ENCODE results near the gene SLC25A45. TPM values are rescaled to one million over a fixed set of nuclear protein-coding genes. Genes with fewer than 3 reads are reported as not detected.

SLC25A45 gene
- polyA plus RNA-seq, 1 of the 3 experiments (the other 2 are of a cell fraction) = 3.6 TPM

- TF ChIP-seq, protein P1, sequence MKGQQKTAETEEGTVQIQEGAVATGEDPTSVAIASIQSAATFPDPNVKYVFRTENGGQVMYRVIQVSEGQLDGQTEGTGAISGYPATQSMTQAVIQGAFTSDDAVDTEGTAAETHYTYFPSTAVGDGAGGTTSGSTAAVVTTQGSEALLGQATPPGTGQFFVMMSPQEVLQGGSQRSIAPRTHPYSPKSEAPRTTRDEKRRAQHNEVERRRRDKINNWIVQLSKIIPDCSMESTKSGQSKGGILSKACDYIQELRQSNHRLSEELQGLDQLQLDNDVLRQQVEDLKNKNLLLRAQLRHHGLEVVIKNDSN (IDR thresholded peaks at IDR 0.05; ENCODE audit: borderline replicate concordance, low read depth) = no peak
- no peak for TF ChIP-seq ELF1 (IDR thresholded peaks at IDR 0.05)
- no peak for TF ChIP-seq RCOR1 (IDR thresholded peaks at IDR 0.05; ENCODE audit: low read length)
- TF ChIP-seq, protein P2, sequence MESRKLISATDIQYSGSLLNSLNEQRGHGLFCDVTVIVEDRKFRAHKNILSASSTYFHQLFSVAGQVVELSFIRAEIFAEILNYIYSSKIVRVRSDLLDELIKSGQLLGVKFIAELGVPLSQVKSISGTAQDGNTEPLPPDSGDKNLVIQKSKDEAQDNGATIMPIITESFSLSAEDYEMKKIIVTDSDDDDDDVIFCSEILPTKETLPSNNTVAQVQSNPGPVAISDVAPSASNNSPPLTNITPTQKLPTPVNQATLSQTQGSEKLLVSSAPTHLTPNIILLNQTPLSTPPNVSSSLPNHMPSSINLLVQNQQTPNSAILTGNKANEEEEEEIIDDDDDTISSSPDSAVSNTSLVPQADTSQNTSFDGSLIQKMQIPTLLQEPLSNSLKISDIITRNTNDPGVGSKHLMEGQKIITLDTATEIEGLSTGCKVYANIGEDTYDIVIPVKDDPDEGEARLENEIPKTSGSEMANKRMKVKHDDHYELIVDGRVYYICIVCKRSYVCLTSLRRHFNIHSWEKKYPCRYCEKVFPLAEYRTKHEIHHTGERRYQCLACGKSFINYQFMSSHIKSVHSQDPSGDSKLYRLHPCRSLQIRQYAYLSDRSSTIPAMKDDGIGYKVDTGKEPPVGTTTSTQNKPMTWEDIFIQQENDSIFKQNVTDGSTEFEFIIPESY (IDR thresholded peaks at IDR 0.05; ENCODE audit: borderline replicate concordance, low read depth) = no peak
- TF ChIP-seq, protein P3, sequence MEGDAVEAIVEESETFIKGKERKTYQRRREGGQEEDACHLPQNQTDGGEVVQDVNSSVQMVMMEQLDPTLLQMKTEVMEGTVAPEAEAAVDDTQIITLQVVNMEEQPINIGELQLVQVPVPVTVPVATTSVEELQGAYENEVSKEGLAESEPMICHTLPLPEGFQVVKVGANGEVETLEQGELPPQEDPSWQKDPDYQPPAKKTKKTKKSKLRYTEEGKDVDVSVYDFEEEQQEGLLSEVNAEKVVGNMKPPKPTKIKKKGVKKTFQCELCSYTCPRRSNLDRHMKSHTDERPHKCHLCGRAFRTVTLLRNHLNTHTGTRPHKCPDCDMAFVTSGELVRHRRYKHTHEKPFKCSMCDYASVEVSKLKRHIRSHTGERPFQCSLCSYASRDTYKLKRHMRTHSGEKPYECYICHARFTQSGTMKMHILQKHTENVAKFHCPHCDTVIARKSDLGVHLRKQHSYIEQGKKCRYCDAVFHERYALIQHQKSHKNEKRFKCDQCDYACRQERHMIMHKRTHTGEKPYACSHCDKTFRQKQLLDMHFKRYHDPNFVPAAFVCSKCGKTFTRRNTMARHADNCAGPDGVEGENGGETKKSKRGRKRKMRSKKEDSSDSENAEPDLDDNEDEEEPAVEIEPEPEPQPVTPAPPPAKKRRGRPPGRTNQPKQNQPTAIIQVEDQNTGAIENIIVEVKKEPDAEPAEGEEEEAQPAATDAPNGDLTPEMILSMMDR (IDR thresholded peaks at IDR 0.05) = no peak
- TF ChIP-seq SMC3 (IDR thresholded peaks at IDR 0.05; ENCODE audit: low read depth, low read length) = no peak
- no peak for TF ChIP-seq POLR2AphosphoS5 (IDR thresholded peaks at IDR 0.05; ENCODE audit: low read depth, low read length)
- TF ChIP-seq TEAD4 (IDR thresholded peaks at IDR 0.05; ENCODE audit: borderline replicate concordance, insufficient read depth) = no peak
- no peak for TF ChIP-seq FOXJ3 (CRISPR knock-in tag; IDR thresholded peaks at IDR 0.05)
- no peak for TF ChIP-seq CHD2 (IDR thresholded peaks at IDR 0.05; ENCODE audit: low read length, partially characterized antibody)
Observed at GRCh38 chr11:65357856-65358356, 24.5 kb downstream of the SLC25A45 start (continued).

DNA sequence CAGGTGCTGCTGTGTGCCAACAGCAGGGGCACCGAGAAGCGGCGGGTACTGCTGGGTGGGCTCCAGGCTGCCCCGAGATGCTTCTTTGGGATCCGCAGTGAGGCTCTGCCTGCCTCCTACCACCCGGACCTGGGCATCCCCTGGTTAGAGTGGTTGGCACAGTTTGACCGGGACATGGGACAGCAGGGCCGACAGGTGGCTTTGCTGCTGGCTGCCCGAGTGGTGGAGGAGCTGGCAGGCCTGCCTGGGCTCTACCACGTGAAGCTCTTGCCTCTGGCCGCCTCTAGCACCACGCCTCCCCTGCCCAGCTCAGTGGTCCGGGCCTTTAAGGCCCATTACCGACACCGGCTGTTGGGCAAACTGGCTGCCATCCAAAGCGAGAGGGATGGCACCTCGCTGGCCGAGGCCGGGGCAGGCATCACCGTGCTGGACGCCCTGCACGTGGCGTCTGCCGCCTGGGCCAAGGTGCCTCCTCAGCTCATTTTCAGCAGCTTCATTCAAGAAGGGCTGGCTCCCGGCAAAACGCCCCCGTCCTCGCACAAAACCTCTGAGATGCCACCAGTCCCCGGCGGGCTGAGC is 26.0 kb downstream of the SLC25A45 start:
- no peak overlapping the region for H3K9ac ChIP-seq
- ChIA-PET POLR2A (interaction anchor here (1.8 to 3.2 kb wide), 2 partner anchors 67 to 142 kb away, joined by 6 to 13 read pairs; partner anchors contain the start of genes MALAT1 and NEAT1), CTCF (interaction anchor here (0.9 to 2.5 kb wide), 12 partner anchors 10 to 154 kb away, joined by 3 to 10 read pairs (median 6); no protein-coding TSS in a partner anchor)
- H3F3A ChIP-seq (replicated peaks; ENCODE audit: insufficient read depth) = peaks cover 29% of the 10 kb centered on the region
- no peak overlapping the region for H3K4me2 ChIP-seq
- H3K9me3 ChIP-seq = no peaks in the 10 kb centered on the region
- H3K9me2 ChIP-seq = no peaks in the 10 kb centered on the region
- no peaks in the 10 kb centered on the region for H4K20me1 ChIP-seq (ENCODE audit: insufficient read depth)
- no peaks in the 10 kb centered on the region for H3K79me2 ChIP-seq (ENCODE audit: insufficient read depth)
- no peak for DNase-seq
- no peak overlapping the region for H3K27ac ChIP-seq (ENCODE audit: low read depth in 2 of 2, low read length in 1 of 2)
- no peak overlapping the region for H3K4me3 ChIP-seq (ENCODE audit: low read depth in 2 of 2, low read length in 1 of 2)
- H3K27me3 ChIP-seq (ENCODE audit: insufficient read depth) = no peaks in the 10 kb centered on the region
- H3K4me1 ChIP-seq (ENCODE audit: control insufficient read depth in 1 of 2, insufficient read depth in 2 of 2, low read depth in 1 of 2, low read length in 1 of 2) = peaks cover 0 to 20% of the 10 kb centered on the region in 2 experiments; a peak in 1 of 4 replicates
- H3K36me3 ChIP-seq (replicated peaks in 1 of 2; ENCODE audit: control insufficient read depth in 1 of 2, insufficient read depth in 2 of 2, low read length in 1 of 2) = peaks cover 9 to 19% of the 10 kb centered on the region in 2 experiments
- WGBS (ENCODE audit: low lambda C conversion rate) = 96% methylated on average over 13 of the region's 30 CpGs
- no peak overlapping the region for H2AFZ ChIP-seq (ENCODE audit: low read depth)
- TF ChIP-seq, protein P4, sequence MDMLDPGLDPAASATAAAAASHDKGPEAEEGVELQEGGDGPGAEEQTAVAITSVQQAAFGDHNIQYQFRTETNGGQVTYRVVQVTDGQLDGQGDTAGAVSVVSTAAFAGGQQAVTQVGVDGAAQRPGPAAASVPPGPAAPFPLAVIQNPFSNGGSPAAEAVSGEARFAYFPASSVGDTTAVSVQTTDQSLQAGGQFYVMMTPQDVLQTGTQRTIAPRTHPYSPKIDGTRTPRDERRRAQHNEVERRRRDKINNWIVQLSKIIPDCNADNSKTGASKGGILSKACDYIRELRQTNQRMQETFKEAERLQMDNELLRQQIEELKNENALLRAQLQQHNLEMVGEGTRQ (IDR thresholded peaks at IDR 0.05; ENCODE audit: borderline replicate concordance, low read depth, low read length) = no peak
- TF ChIP-seq SMC3 (IDR thresholded peaks at IDR 0.05; ENCODE audit: low read depth, low read length) (no peak), TAF1 (IDR thresholded peaks at IDR 0.05; ENCODE audit: borderline replicate concordance, low read depth, low read length) (no peak), PBX3 (IDR thresholded peaks at IDR 0.05) (no peak), JUND (IDR thresholded peaks at IDR 0.05) (no peak), MXI1 (IDR thresholded peaks at IDR 0.05; ENCODE audit: low read depth, low read length) (no peak), SIN3A (IDR thresholded peaks at IDR 0.05; ENCODE audit: borderline replicate concordance, low read depth, low read length) (no peak), TEAD4 (IDR thresholded peaks at IDR 0.05; ENCODE audit: borderline replicate concordance, insufficient read depth) (no peak), NRF1 (IDR thresholded peaks at IDR 0.05; ENCODE audit: low read depth, low read length) (no peak), CHD2 (IDR thresholded peaks at IDR 0.05; ENCODE audit: low read length, partially characterized antibody) (no peak), FOXJ3 (CRISPR knock-in tag; IDR thresholded peaks at IDR 0.05) (no peak), FOXM1 (IDR thresholded peaks at IDR 0.05; ENCODE audit: low read depth) (no peak), NFIC (IDR thresholded peaks at IDR 0.05; ENCODE audit: borderline replicate concordance) (no peak), MEF2A (IDR thresholded peaks at IDR 0.05; ENCODE audit: borderline replicate concordance, low read depth) (no peak), GABPA (IDR thresholded peaks at IDR 0.05; ENCODE audit: low read depth) (no peak), EZH2phosphoT487 (IDR thresholded peaks at IDR 0.05; ENCODE audit: borderline replicate concordance, low read depth) (no peak)
- TF ChIP-seq, protein P1 (IDR thresholded peaks at IDR 0.05; ENCODE audit: borderline replicate concordance, low read depth) = no peak

Measured in SK-N-SH (cell line).